OCI-LY1 (cell line): ENCODE data around the gene POU2F2.

ENCODE experiments used
- H2AFZ ChIP-seq: fragments of 200-600 bp; sonication (generic), shearing (Covaris generic); 2 replicates; pipeline ENCODE4 v1.6.0; 2014; ENCODE audit warnings: antibody characterized with exemption, mild to moderate bottlenecking, low read length
- H3F3A ChIP-seq: fragments of 200-600 bp; sonication (generic), shearing (Covaris generic); 2 replicates; pipeline ENCODE4 v1.6.0; 2014; ENCODE audit warnings: mild to moderate bottlenecking, antibody characterized with exemption, low read length, moderate library complexity; ENCODE audit not compliant: insufficient read depth
- H3K27ac ChIP-seq: fragments of 200-600 bp; sonication (generic); 2 replicates; pipeline ENCODE4 v1.5.1; 2014; ENCODE audit warnings: low read length, mixed run types, mild to moderate bottlenecking, low read depth; ENCODE audit not compliant: poor library complexity, severe bottlenecking
- H3K27me3 ChIP-seq: fragments of 200-600 bp; sonication (generic); 2 replicates; pipeline ENCODE4 v1.6.0; 2014; ENCODE audit warnings: antibody characterized with exemption, mild to moderate bottlenecking, low read length, moderate library complexity; ENCODE audit not compliant: insufficient read depth
- H3K36me3 ChIP-seq: fragments of 200-600 bp; sonication (generic); 2 replicates; pipeline ENCODE4 v1.6.1; 2014; ENCODE audit warnings: mild to moderate bottlenecking, antibody characterized with exemption, low read length, moderate library complexity, mixed read lengths; ENCODE audit not compliant: insufficient read depth
- H3K4me1 ChIP-seq: fragments of 200-600 bp; sonication (generic); 2 replicates; pipeline ENCODE4 v1.5.1; 2014; ENCODE audit warnings: mild to moderate bottlenecking, low read length, moderate library complexity; ENCODE audit not compliant: insufficient read depth, severe bottlenecking
- H3K4me2 ChIP-seq: fragments of 200-600 bp; sonication (generic), shearing (Covaris generic); 2 replicates; pipeline ENCODE4 v1.6.1; 2014; ENCODE audit warnings: low read length
- H3K4me3 ChIP-seq: fragments of 200-600 bp; sonication (generic); 2 replicates; pipeline ENCODE4 v1.5.1; 2014; ENCODE audit warnings: low read length, low read depth, mild to moderate bottlenecking, mixed read lengths; ENCODE audit not compliant: poor library complexity, severe bottlenecking
- H3K79me2 ChIP-seq: fragments of 200-600 bp; shearing (Covaris generic); 2 replicates; pipeline ENCODE4 v1.6.1; 2016; ENCODE audit warnings: mixed run types, low read length, mixed read lengths; ENCODE audit not compliant: insufficient read depth
- H3K9ac ChIP-seq: fragments of 200-600 bp; sonication (generic), shearing (Covaris generic); 2 replicates; pipeline ENCODE4 v1.6.1; 2014; ENCODE audit warnings: mild to moderate bottlenecking, low read length, mixed read lengths
- H3K9me2 ChIP-seq: fragments of 200-600 bp; sonication (generic), shearing (Covaris generic); 2 replicates; pipeline ENCODE4 v1.6.1; 2014; ENCODE audit warnings: low read depth, mild to moderate bottlenecking, low read length, mixed read lengths
- H3K9me3 ChIP-seq: fragments of 200-600 bp; shearing (Covaris generic); 2 replicates; pipeline ENCODE4 v1.6.1; 2014; ENCODE audit warnings: low read length, mixed read lengths
- H4K20me1 ChIP-seq: fragments of 200-600 bp; sonication (generic), shearing (Covaris generic); 2 replicates; pipeline ENCODE4 v1.6.0; 2016; ENCODE audit warnings: mild to moderate bottlenecking, low read length; ENCODE audit not compliant: insufficient read depth
- EZH2 ChIP-seq: fragments of 200-600 bp; sonication (generic), shearing (Covaris generic); IDR thresholded peaks from 2 replicates; pipeline ENCODE4 v1.8.0; 2017; ENCODE audit warnings: borderline replicate concordance, mixed run types, mild to moderate bottlenecking, antibody characterized with exemption, low read length, moderate library complexity, mixed read lengths
- TF ChIP-seq, protein P1 (sequence below): fragments of 200-600 bp; sonication (generic), shearing (Covaris generic); IDR thresholded peaks from 2 replicates; pipeline ENCODE4 v1.5.1; 2017; ENCODE audit warnings: mild to moderate bottlenecking, antibody characterized with exemption, low read length, moderate library complexity, mixed read lengths

The POU2F2 gene

DNA sequence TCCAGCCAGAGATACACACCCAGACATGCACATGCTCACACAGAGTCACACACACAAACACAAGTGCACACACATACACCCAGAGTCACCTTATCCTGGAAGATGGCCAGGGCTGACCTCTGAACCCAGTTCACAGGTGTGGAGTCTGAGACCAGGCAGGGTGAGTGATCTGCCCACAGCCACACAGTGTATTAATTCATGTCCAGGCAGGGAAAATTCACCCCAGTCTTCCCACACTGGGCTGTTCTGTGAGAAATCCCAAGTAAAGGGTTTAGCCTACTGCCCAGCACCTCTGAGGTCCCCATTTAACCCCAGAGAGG lies 2.0 kb downstream of the POU2F2 start:
- Histone ChIP-seq H3K9ac (peak overlapping the region; percentile 81), H3K4me2 (peak overlapping the region; percentile 95), H3F3A (no peaks in the 10 kb centered on the region; the same call in 1 of the 2 replicates), H2AFZ (no peak overlapping the region), H3K79me2 (0 out of 2 replicates have a peak, but pooled peaks cover 6% of the 10 kb centered on the region), H3K4me3 (peak overlapping the region; percentile 77), H3K4me1 (peaks cover 63% of the 10 kb centered on the region), H3K27me3 (no peaks in the 10 kb centered on the region), H3K27ac (peak overlapping the region; percentile 96), H3K9me3 (no peaks in the 10 kb centered on the region), H4K20me1 (no peaks in the 10 kb centered on the region), H3K36me3 (no peaks in the 10 kb centered on the region), H3K9me2 (no peaks in the 10 kb centered on the region)
- no peak for TF ChIP-seq EZH2
- TF ChIP-seq, protein P1, sequence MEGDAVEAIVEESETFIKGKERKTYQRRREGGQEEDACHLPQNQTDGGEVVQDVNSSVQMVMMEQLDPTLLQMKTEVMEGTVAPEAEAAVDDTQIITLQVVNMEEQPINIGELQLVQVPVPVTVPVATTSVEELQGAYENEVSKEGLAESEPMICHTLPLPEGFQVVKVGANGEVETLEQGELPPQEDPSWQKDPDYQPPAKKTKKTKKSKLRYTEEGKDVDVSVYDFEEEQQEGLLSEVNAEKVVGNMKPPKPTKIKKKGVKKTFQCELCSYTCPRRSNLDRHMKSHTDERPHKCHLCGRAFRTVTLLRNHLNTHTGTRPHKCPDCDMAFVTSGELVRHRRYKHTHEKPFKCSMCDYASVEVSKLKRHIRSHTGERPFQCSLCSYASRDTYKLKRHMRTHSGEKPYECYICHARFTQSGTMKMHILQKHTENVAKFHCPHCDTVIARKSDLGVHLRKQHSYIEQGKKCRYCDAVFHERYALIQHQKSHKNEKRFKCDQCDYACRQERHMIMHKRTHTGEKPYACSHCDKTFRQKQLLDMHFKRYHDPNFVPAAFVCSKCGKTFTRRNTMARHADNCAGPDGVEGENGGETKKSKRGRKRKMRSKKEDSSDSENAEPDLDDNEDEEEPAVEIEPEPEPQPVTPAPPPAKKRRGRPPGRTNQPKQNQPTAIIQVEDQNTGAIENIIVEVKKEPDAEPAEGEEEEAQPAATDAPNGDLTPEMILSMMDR = no peak

DNA sequence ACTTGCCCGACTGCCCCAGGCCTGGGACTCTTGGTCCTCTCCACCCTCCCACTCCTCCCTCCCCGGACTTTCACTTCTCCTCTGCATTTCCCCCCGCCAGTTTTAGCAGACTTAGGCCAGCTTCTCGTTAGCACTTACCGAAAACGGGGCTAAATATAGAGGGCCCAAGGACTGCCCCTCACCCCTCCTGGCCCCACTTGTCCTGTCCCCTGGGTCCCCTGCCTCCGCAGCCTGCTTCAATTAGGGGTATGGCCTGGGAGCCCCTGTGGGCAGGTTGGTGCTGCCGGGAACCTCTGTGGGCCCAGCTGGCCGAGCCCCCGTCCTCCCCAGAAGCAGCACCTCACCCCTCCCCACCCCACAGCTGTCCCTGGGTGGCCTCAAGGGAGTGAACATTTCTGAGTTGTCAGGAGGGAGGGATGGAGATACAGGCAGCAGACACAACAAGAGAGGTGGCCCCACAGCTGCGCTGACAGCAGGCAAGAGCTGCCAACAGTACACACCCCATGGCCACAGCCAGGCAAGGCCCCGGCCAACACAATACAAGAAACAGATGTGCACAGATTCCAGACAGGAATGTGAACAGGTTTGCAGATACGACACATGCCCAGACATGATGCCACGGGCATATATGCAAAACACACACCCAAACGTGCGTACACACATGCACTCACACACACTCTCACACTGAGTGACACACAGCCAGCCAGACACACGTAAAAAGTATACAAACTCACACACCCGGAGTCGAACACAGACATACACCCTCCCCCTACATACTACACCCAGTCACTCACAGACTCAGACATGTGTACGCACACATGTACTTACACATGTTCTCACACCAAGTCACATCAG lies 2.6 kb downstream of the POU2F2 start:
- H3K9me3 ChIP-seq = 0 out of 2 replicates have a peak, but pooled peaks cover 2% of the 10 kb centered on the region
- peaks cover 6% of the 10 kb centered on the region; the same call in 1 of the 2 replicates for H3K36me3 ChIP-seq
- H3K4me1 ChIP-seq = peaks cover 57% of the 10 kb centered on the region
- no peaks in the 10 kb centered on the region for H3K27me3 ChIP-seq
- no peaks in the 10 kb centered on the region for H4K20me1 ChIP-seq
- peak overlapping the region; percentile 77 for H3K4me3 ChIP-seq
- TF ChIP-seq EZH2 = no peak
- TF ChIP-seq, protein P1 = no peak
- H2AFZ ChIP-seq = no peak overlapping the region
- peak overlapping the region; percentile 96 for H3K27ac ChIP-seq
- no peaks in the 10 kb centered on the region for H3K9me2 ChIP-seq
- H3K9ac ChIP-seq = peak overlapping the region; percentile 81
- 0 out of 2 replicates have a peak, but pooled peaks cover 6% of the 10 kb centered on the region for H3K79me2 ChIP-seq
- H3F3A ChIP-seq = no peaks in the 10 kb centered on the region; the same call in 1 of the 2 replicates
- peak overlapping the region; percentile 95 for H3K4me2 ChIP-seq

DNA sequence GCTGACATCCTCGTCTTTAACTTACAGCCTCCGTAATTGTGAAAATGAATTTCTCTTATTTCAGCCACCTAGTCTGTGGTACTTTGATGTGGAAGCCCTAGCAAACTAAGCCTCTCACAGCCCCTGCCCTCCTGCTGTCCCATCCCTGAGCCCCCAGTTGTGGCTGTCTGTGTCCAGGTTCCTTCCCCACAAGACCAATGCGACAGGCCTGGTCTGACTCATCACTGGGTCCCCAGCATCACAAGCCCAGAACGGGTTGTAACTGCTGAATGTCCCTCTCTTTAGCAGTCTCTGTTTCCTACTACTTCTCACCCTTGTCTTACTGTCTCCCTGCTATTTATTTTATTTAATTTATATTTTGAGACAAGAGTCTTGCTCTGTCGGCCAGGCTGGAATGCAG lies 5.7 kb downstream of the POU2F2 start:
- peak overlapping the region; percentile 63 for H3K27ac ChIP-seq

More for the DNA sequence above, 5.7 kb downstream of the POU2F2 start:
- peaks cover 57% of the 10 kb centered on the region for H3K4me1 ChIP-seq
- H4K20me1 ChIP-seq = no peaks in the 10 kb centered on the region
- H3K27me3 ChIP-seq = no peaks in the 10 kb centered on the region
- no peak overlapping the region for H3K9ac ChIP-seq
- TF ChIP-seq, protein P1 = no peak
- no peak for TF ChIP-seq EZH2
- H3K9me3 ChIP-seq = 0 out of 2 replicates have a peak, but pooled peaks cover 2% of the 10 kb centered on the region
- 0 out of 2 replicates have a peak, but pooled peaks cover 5% of the 10 kb centered on the region for H3K79me2 ChIP-seq
- H3K9me2 ChIP-seq = no peaks in the 10 kb centered on the region
- H2AFZ ChIP-seq = no peak overlapping the region
- no peak overlapping the region for H3K4me2 ChIP-seq
- no peaks in the 10 kb centered on the region; the same call in 1 of the 2 replicates for H3F3A ChIP-seq
- peaks cover 10% of the 10 kb centered on the region; the same call in 1 of the 2 replicates for H3K36me3 ChIP-seq
- no peak overlapping the region for H3K4me3 ChIP-seq
